PC-3 (cell line): ENCODE measurements around the gene CDK4.
A peak's percentile ranks its signal among the peaks of the same experiment; 100 is the strongest.

ENCODE experiments used
- CTCF ChIP-seq: fragments of 300-600 bp; sonication (generic); conservative IDR thresholded peaks from 2 replicates; pipeline ENCODE4 v1.5.1; 2017; ENCODE audit warnings: antibody characterized with exemption, low read depth, mild to moderate bottlenecking, low read length
- EZH2 ChIP-seq: fragments of 300-600 bp; sonication (generic); IDR thresholded peaks from one replicate; pipeline ENCODE4 v1.6.1; 2017; ENCODE audit warnings: antibody characterized with exemption, mild to moderate bottlenecking, low read length; ENCODE audit not compliant: unreplicated experiment
- EZH2phosphoT487 ChIP-seq: fragments of 300-600 bp; sonication (generic); IDR thresholded peaks from 2 replicates; pipeline ENCODE4 v1.6.1; 2018; ENCODE audit warnings: mild to moderate bottlenecking, antibody characterized with exemption, low read length, borderline replicate concordance

- TF ChIP-seq CTCF (peak; percentile 15; the same call in 1 of the 2 replicates), EZH2 (no peak), EZH2phosphoT487 (no peak)
Measured at GRCh38 chr12:57775563-57776246, 23.6 kb upstream of the CDK4 start.
